Esophagus muscularis mucosa (tissue), 3 donors: Measurements from ENCODE around the gene CBLC.
"Not testable (repeated sequence)": the region's sequence is repeated elsewhere in the genome, so short reads cannot be mapped to it uniquely, and the experiment has no call there.

Experiments used
- CTCF ChIP-seq, 3 experiments: fragments of 200-600 bp in 2 of 3; fragments of 450-650 bp in 1 of 3; sonication (generic) in 2 of 3; IDR thresholded peaks; one replicate each; pipeline ENCODE4 v1.5.1; 2017 to 2019; ENCODE audit warnings: antibody characterized with exemption in 3 of 3, mild to moderate bottlenecking in 2 of 3, moderate library complexity in 1 of 3
- POLR2AphosphoS5 ChIP-seq, 2 donors: sonication (generic); formaldehyde crosslinking; IDR thresholded peaks; one replicate each; pipeline ENCODE4 v1.6.1; 2017; ENCODE audit warnings: antibody characterized with exemption in 2 of 2

GRCh38 chr19:44832875-44833274 is 55.2 kb downstream of the CBLC start:
- TF ChIP-seq CTCF, POLR2AphosphoS5 (IDR thresholded peaks at IDR 0.05): not testable (repeated sequence)
